Measurements from ENCODE around the gene AIFM3. TPM values are rescaled to one million over a fixed set of nuclear protein-coding genes. Genes with fewer than 3 reads are reported as not detected.

AIFM3 gene
- total RNA-seq, 2 donors from 2014 or later: 3.4 to 5.8 TPM

DNA sequence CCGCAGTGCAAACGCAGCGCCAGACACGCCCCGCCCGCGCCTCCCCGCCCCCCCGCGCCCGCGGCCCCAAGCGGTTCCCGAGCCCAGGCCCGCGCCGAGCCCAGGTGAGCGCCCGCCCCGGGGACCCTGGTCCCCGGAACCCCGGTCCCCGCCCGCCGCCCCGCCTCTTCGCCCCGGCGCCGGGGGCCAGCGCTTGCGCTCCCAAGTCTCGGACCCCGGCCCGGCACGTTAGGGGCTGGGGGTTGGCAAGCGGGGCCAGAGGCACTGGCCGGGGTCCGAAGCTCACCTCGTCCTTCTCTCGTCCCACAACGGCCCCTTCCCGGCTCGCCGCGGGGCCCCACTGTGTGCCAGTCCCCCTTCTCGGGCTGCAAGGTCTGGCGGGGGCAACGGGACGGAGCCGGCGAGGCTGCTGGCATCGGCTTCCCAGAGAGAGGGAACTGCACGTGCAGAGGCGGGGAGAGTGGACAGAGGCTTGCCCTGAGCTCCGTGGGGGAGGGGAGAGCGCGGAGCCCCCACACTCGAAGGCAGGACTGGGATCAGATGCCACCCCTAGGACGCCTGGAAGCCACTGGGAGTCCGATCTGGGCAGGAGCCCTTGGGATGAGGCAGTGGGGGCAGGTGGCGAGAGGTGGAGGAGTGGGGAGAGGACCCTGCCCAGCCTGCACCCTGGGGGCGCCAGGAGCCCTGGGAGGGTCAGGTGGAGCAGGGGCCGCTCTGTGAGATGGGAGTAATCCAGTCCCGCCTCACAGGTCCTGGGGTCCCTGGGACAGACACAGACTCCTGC is 1.8 kb upstream of the AIFM3 start:
- no peak for ATAC-seq (ENCODE audit: insufficient number of reproducible peaks, low FRiP score, low read depth)
- no peak for DNase-seq (ENCODE audit: low spot score)
- TF ChIP-seq, protein P1, sequence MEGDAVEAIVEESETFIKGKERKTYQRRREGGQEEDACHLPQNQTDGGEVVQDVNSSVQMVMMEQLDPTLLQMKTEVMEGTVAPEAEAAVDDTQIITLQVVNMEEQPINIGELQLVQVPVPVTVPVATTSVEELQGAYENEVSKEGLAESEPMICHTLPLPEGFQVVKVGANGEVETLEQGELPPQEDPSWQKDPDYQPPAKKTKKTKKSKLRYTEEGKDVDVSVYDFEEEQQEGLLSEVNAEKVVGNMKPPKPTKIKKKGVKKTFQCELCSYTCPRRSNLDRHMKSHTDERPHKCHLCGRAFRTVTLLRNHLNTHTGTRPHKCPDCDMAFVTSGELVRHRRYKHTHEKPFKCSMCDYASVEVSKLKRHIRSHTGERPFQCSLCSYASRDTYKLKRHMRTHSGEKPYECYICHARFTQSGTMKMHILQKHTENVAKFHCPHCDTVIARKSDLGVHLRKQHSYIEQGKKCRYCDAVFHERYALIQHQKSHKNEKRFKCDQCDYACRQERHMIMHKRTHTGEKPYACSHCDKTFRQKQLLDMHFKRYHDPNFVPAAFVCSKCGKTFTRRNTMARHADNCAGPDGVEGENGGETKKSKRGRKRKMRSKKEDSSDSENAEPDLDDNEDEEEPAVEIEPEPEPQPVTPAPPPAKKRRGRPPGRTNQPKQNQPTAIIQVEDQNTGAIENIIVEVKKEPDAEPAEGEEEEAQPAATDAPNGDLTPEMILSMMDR (IDR thresholded peaks at IDR 0.05): no peak
- no peaks in the 10 kb centered on the region for H3K36me3 ChIP-seq
- H3K27ac ChIP-seq: no peak overlapping the region
- H3K27me3 ChIP-seq (replicated peaks; ENCODE audit: insufficient read depth): no peaks in the 10 kb centered on the region
- peak overlapping the region; percentile 60 for H3K4me3 ChIP-seq
- H3K9me3 ChIP-seq: no peaks in the 10 kb centered on the region
- H3K4me1 ChIP-seq (ENCODE audit: control insufficient read depth in 1 of 2, low read depth in 2 of 2): peaks cover 3 to 10% of the 10 kb centered on the region in 2 donors

DNA sequence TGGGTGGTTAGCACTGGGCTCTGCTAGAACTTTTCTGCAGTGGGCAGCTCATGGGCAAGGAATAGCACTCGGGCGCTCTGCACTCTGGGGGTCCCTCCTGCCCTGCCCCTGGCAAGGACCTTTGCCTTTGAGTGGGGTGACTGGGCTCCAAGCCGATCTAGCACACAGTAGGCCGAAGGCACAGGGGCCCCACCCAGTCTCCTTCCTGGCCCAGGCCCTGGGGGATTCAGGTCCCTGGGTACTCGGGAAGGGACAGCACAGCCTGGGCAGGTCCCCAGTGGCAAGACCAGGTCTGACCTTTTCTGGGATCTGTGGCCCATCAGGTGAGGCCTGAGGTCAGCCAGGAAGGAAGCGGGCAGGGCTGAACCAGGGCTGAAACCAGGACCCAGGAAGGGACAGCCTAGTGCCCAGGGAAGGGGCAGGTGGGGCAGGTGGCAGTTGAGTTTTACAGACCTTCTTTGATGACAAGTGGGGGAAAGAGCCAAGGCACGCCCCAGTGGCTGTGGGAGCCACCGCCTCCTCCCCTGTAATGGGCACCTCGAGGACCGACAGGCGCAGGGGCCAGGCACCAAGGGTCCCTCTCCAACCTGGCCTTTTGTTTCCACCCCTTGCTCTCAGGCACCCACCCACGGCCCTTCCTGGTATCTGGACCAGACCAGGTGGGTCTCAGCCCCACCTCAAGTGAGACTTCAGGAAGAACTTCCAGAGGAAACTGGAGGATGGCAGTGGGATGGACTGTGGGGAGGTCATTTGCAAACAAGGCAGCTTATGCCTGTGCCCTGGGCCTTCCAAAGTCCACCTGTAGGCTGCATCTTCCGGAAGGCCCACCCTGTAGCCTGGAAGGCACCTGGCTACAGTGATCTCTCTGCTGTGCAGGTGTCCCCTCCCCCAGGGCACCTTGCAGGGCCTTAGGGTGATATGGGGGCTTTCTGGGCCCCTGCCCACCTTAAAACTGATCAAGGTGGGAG is 883 bp upstream of the AIFM3 start:
- no peak for ATAC-seq (ENCODE audit: insufficient number of reproducible peaks, low FRiP score, low read depth)
- no peak overlapping the region for H3K27ac ChIP-seq
- H3K4me3 ChIP-seq: no peak overlapping the region
- no peaks in the 10 kb centered on the region for H3K9me3 ChIP-seq
- peaks cover 3 to 10% of the 10 kb centered on the region in 2 donors for H3K4me1 ChIP-seq (ENCODE audit: control insufficient read depth in 1 of 2, low read depth in 2 of 2)
- TF ChIP-seq, protein P1 (IDR thresholded peaks at IDR 0.05): no peak
- DNase-seq (ENCODE audit: low spot score): no peak
- H3K36me3 ChIP-seq: no peaks in the 10 kb centered on the region
- H3K27me3 ChIP-seq (replicated peaks; ENCODE audit: insufficient read depth): no peaks in the 10 kb centered on the region

DNA sequence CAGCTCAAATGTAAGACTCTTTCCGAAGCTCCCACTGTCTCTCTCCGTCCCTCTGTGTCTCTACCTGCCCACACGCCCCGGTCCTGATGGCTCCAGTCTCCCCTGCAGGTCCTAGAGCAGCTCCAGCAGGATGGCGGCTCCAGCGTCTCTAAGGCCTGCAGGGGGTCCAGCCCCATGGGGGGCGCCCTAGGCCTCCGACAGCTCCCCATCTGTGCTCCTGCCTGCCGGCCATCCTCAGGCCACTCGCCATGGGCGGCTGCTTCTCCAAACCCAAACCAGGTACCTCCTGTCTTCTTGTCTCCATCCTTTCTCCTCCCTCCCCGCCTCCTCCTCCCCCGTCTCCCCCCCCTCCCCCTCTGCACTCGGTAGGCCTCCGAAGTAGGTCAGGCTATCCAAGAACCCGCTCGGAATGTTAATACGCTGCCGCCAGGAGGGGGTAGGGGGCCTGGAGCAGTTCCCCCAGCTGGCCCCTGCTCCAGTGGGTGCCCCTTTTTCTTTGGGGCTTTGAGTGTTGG is 699 bp downstream of the AIFM3 start:
- ATAC-seq (ENCODE audit: insufficient number of reproducible peaks, low FRiP score, low read depth) (no peak), DNase-seq (ENCODE audit: low spot score) (no peak)
- peaks cover 3 to 10% of the 10 kb centered on the region in 2 donors for H3K4me1 ChIP-seq (ENCODE audit: control insufficient read depth in 1 of 2, low read depth in 2 of 2)
- H3K36me3 ChIP-seq: no peaks in the 10 kb centered on the region
- no peak overlapping the region for H3K27ac ChIP-seq
- H3K4me3 ChIP-seq: no peak overlapping the region
- no peaks in the 10 kb centered on the region for H3K9me3 ChIP-seq
- no peaks in the 10 kb centered on the region for H3K27me3 ChIP-seq (replicated peaks; ENCODE audit: insufficient read depth)
- TF ChIP-seq, protein P1 (IDR thresholded peaks at IDR 0.05): no peak

DNA sequence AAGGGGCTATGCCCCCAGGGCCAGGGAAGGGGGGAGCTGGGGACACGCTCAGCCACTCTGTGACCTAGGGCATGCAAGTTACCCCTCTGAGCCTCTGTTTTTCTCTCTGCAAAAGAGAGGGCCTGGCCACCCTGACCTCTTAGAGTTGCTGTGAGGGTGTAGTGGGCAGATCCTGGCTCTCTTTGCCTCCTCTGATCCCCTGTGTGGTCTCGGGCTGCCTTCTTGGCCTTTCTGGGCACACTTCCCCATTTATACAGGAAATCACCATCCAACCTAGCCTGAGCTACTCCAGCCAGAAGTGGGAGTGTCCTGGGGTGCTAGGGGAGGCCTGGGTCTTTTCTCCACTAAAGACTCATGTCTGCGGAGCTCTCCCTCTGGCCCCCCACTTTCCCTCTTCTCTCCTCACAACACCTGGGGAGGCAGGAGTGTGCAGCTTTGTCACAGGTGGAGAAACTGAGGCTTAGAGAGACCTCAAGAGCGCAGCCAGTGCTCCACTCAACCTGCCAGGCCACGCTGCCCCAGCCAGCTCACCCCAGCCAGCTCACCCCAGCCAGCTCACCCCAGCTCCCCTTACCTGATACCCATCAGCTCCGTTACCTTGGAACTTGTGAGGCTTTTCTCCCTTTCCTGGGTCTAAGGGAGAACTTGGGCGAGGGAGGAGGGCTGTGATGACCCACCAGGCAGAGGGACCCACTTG is 1.4 kb downstream of the AIFM3 start:
- Histone ChIP-seq H3K4me1 (ENCODE audit: control insufficient read depth in 1 of 2, low read depth in 2 of 2) (peaks cover 3 to 10% of the 10 kb centered on the region in 2 donors), H3K27ac (no peak overlapping the region), H3K4me3 (no peak overlapping the region), H3K9me3 (no peaks in the 10 kb centered on the region), H3K27me3 (replicated peaks; ENCODE audit: insufficient read depth) (no peaks in the 10 kb centered on the region), H3K36me3 (no peaks in the 10 kb centered on the region)
- DNase-seq (ENCODE audit: low spot score): no peak
- TF ChIP-seq, protein P1 (IDR thresholded peaks at IDR 0.05): no peak
- no peak for ATAC-seq (ENCODE audit: insufficient number of reproducible peaks, low FRiP score, low read depth)

Data from thoracic aorta (tissue), 2 donors.